Spleen (tissue), 11 donors: ENCODE measurements around the gene MEIS1. TPM values are rescaled to one million over a fixed set of nuclear protein-coding genes. Genes with fewer than 3 reads are reported as not detected.
A peak's percentile ranks its signal among the peaks of the same experiment; 100 is the strongest.

Experiments used
- DNase-seq: peaks from one replicate; pipeline ENCODE4 v3.0.0-alpha.2; 2020
- H3K27ac ChIP-seq, 8 donors: fragments of 200-600 bp; sonication (generic) in 7 of 8; 1 replicate in 4 of 8; 2 replicates in 4 of 8; pipeline versions ENCODE4 v1.5.0 to v1.8.0; 2016 to 2021; ENCODE audit warnings: inconsistent platforms in 4 of 8, mild to moderate bottlenecking in 4 of 8, moderate library complexity in 1 of 8
- H3K27me3 ChIP-seq, 7 donors: fragments of 200-600 bp; sonication (generic) in 6 of 7; replicated peaks in 1 of 7; 1 replicate in 4 of 7; 2 replicates in 3 of 7; pipeline versions ENCODE4 v1.5.0 to v1.8.0; 2016 to 2021; ENCODE audit warnings: inconsistent platforms in 3 of 7, mild to moderate bottlenecking in 1 of 7
- H3K36me3 ChIP-seq, 6 donors: fragments of 200-600 bp; sonication (generic) in 5 of 6; 1 replicate in 4 of 6; 2 replicates in 2 of 6; pipeline versions ENCODE4 v1.5.0 to v1.8.0; 2016 to 2021; ENCODE audit warnings: inconsistent platforms in 2 of 6
- H3K4me1 ChIP-seq, 6 donors: fragments of 200-600 bp; sonication (generic) in 5 of 6; 1 replicate in 3 of 6; 2 replicates in 3 of 6; pipeline versions ENCODE4 v1.5.0 to v1.8.0; 2016 to 2021; ENCODE audit warnings: inconsistent platforms in 3 of 6
- H3K4me3 ChIP-seq, 8 donors: fragments of 200-600 bp; sonication (generic) in 7 of 8; 1 replicate in 4 of 8; 2 replicates in 4 of 8; pipeline versions ENCODE4 v1.5.0 to v1.8.0; 2016 to 2021; ENCODE audit warnings: inconsistent platforms in 4 of 8, mild to moderate bottlenecking in 4 of 8, moderate library complexity in 2 of 8
- H3K9me3 ChIP-seq, 8 donors: fragments of 200-600 bp; sonication (generic) in 7 of 8; 1 replicate in 4 of 8; 2 replicates in 4 of 8; pipeline versions ENCODE4 v1.5.0 to v1.8.0; 2016 to 2021; ENCODE audit warnings: inconsistent platforms in 4 of 8
- POLR2A ChIP-seq, 3 donors: fragments of 450-650 bp; IDR thresholded peaks; one replicate each; pipeline ENCODE4 v1.5.1; 2017; ENCODE audit warnings: antibody characterized with exemption in 3 of 3, mild to moderate bottlenecking in 1 of 3
- POLR2AphosphoS5 ChIP-seq, 3 donors: sonication (generic); formaldehyde crosslinking; IDR thresholded peaks; one replicate each; pipeline ENCODE4 v1.5.1; 2017; ENCODE audit warnings: antibody characterized with exemption in 3 of 3
- WGBS, 5 donors: extraction: QIAGEN DNeasy Blood & Tissue Kit in 3 of 5; methylation state at CpG; one replicate each; pipeline versions ENCODE4 v1.1.5 to v1.1.7; 2013 to 2018; 5-methylcytosine and 5-hydroxymethylcytosine counted together
- intact Hi-C: fragments of 100-400 bp; cut with DNase I; formaldehyde crosslinking; loops from one replicate; pipeline ENCODE4 v1.15.0; 2023; ENCODE audit warnings: low total_unique reads
- polyA plus RNA-seq, 3 donors: library from polyadenylated mRNA; stranded (reverse); fragments of 200-250 nt; gene quantifications; one replicate each; pipeline ENCODE4 v1.2.1, GENCODE V29; 2013
- total RNA-seq, 7 donors: library from RNA; depleted of rRNA in 3 of 7; stranded (reverse); fragments of >200 nt in 3 of 7; fragmentation: NEBNext Ultra II Directional in 4 of 7; extraction: Animal tissue kit (Norgen Biotek cat#: 25700) in 4 of 7; gene quantifications; one replicate each; pipeline versions ENCODE4 v1.1.0 to v1.2.1, GENCODE V29; 2016 to 2021
- TF ChIP-seq, protein P1 (sequence below), 11 experiments: fragments of 200-600 bp in 7 of 11; fragments of 450-650 bp in 4 of 11; sonication (generic) in 4 of 11; IDR thresholded peaks in 8 of 11; conservative IDR thresholded peaks in 3 of 11; 1 replicate in 7 of 11; 2 replicates in 4 of 11; pipeline versions ENCODE4 v1.4.0 to v1.8.0; 2016 to 2021; ENCODE audit warnings: antibody characterized with exemption in 11 of 11, inconsistent platforms in 4 of 11, mild to moderate bottlenecking in 1 of 11
- donor health status: healthy with polysubstance abuse.
- donor health status: DM: no; HTN: no; CAD: no; lungs with moderate emphysema.
- donor health status: DM: no; HTN: no; CAD: no.
- donor health status: Bipolar disorder and iron deficiency.
- donor health status: healthy.
- donor health status: DM: no; HTN: no; CAD: no.
- donor health status: DM: yes; HTN: yes; CAD: no.

The MEIS1 gene
- total and polyA plus RNA-seq, 10 donors: 13.1 to 81.4 (median 28.2) TPM

GRCh38 chr2:66595556-66595955 lies 160.6 kb downstream of the MEIS1 start:
- no peak overlapping the region for H3K4me3 ChIP-seq
- peaks cover 0 to 5% (median 0%) of the 10 kb centered on the region in 8 donors for H3K9me3 ChIP-seq
- WGBS, 5 donors: 56 to 76% (median 63%) methylated on average over 2 of the region's 2 CpGs
- no peaks in the 10 kb centered on the region for H3K27me3 ChIP-seq
- TF ChIP-seq, protein P1, sequence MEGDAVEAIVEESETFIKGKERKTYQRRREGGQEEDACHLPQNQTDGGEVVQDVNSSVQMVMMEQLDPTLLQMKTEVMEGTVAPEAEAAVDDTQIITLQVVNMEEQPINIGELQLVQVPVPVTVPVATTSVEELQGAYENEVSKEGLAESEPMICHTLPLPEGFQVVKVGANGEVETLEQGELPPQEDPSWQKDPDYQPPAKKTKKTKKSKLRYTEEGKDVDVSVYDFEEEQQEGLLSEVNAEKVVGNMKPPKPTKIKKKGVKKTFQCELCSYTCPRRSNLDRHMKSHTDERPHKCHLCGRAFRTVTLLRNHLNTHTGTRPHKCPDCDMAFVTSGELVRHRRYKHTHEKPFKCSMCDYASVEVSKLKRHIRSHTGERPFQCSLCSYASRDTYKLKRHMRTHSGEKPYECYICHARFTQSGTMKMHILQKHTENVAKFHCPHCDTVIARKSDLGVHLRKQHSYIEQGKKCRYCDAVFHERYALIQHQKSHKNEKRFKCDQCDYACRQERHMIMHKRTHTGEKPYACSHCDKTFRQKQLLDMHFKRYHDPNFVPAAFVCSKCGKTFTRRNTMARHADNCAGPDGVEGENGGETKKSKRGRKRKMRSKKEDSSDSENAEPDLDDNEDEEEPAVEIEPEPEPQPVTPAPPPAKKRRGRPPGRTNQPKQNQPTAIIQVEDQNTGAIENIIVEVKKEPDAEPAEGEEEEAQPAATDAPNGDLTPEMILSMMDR (IDR thresholded peaks at IDR 0.05 in 8 of 11, conservative IDR thresholded peaks at IDR 0.05 in 3 of 11): no peak
- TF ChIP-seq POLR2AphosphoS5 (IDR thresholded peaks at IDR 0.05) (no peak), POLR2A (IDR thresholded peaks at IDR 0.05) (no peak)
- DNase-seq: no peak
- intact Hi-C loops: no loop called here
- no peaks in the 10 kb centered on the region for H3K36me3 ChIP-seq
- H3K27ac ChIP-seq: no peak overlapping the region
- no peaks in the 10 kb centered on the region for H3K4me1 ChIP-seq

DNA sequence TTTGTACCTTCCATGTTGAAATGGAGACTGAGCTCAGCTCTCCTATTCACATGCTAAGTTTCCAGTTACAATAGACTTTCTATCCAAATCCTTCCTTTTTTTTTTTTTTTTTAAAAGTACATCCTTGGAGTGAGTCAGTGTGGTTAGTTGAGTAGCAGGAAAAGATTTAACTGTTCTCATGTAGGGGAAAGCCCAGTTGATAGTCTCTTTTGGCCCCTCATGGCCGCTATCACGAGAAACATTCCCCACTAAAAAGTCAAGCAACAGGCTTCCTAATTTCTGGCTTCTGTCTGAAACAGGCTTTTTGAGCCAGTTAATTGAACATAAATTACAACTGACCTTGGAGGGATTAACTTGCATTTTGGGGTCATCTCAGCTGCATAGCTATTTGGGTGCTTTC lies 161.3 kb downstream of the MEIS1 start:
- no peak for DNase-seq
- Histone ChIP-seq H3K27me3 (no peaks in the 10 kb centered on the region), H3K4me1 (no peaks in the 10 kb centered on the region), H3K27ac (peak overlapping the region in 2 of 8 donors; percentile 8 to 28), H3K36me3 (no peaks in the 10 kb centered on the region), H3K9me3 (peaks cover 0 to 5% (median 0%) of the 10 kb centered on the region in 8 donors), H3K4me3 (no peak overlapping the region)
- intact Hi-C loops: no loop called here
- 75 to 89% (median 80%) methylated on average over 2 of the region's 2 CpGs for WGBS, 5 donors
- no peak for TF ChIP-seq POLR2AphosphoS5 (IDR thresholded peaks at IDR 0.05)
- TF ChIP-seq, protein P1 (IDR thresholded peaks at IDR 0.05 in 8 of 11, conservative IDR thresholded peaks at IDR 0.05 in 3 of 11): no peak
- no peak for TF ChIP-seq POLR2A (IDR thresholded peaks at IDR 0.05)

- no peak for DNase-seq
- Histone ChIP-seq H3K27me3 (no peaks in the 10 kb centered on the region), H3K27ac (no peak overlapping the region), H3K9me3 (peaks cover 0 to 5% (median 0%) of the 10 kb centered on the region in 8 donors), H3K36me3 (no peaks in the 10 kb centered on the region), H3K4me1 (no peaks in the 10 kb centered on the region), H3K4me3 (no peak overlapping the region)
- TF ChIP-seq, protein P1 (IDR thresholded peaks at IDR 0.05 in 8 of 11, conservative IDR thresholded peaks at IDR 0.05 in 3 of 11): no peak
- TF ChIP-seq POLR2A (IDR thresholded peaks at IDR 0.05) (no peak), POLR2AphosphoS5 (IDR thresholded peaks at IDR 0.05) (no peak)
- intact Hi-C loops: no loop called here
- WGBS, 5 donors: 53 to 68% (median 63%) methylated on average over 4 of the region's 4 CpGs
Measured at GRCh38 chr2:66601624-66602023, 166.7 kb downstream of the MEIS1 start.

- no peaks in the 10 kb centered on the region for H3K27me3 ChIP-seq
- TF ChIP-seq POLR2A (IDR thresholded peaks at IDR 0.05): no peak
- TF ChIP-seq, protein P1 (IDR thresholded peaks at IDR 0.05 in 8 of 11, conservative IDR thresholded peaks at IDR 0.05 in 3 of 11): no peak
- no peak for TF ChIP-seq POLR2AphosphoS5 (IDR thresholded peaks at IDR 0.05)
- DNase-seq: no peak
- H3K4me1 ChIP-seq: no peaks in the 10 kb centered on the region
- H3K36me3 ChIP-seq: no peaks in the 10 kb centered on the region
- no peak overlapping the region for H3K27ac ChIP-seq
- intact Hi-C loops: no loop called here
- no peak overlapping the region for H3K4me3 ChIP-seq
- peaks cover 0 to 5% (median 0%) of the 10 kb centered on the region in 8 donors for H3K9me3 ChIP-seq
Measured at GRCh38 chr2:66602341-66602740, 167.4 kb downstream of the MEIS1 start.
